Stimulated activated CD4-positive, alpha-beta T cell treated with anti-CD3 and anti-CD28 coated beads, Interleukin-15, amount 100 ng/mL, for 48 hours (primary cell): ENCODE measurements around the gene MKS1.
A peak's percentile ranks its signal among the peaks of the same experiment; 100 is the strongest.

Experiments
- DNase-seq, 2 donors: peaks; one replicate each; pipeline ENCODE4 v3.0.0-alpha.2; 2020; ENCODE audit warnings: low read depth in 2 of 2

MKS1 gene

GRCh38 chr17:58161566-58161965 is 57.5 kb downstream of the MKS1 start:
- no peak for DNase-seq

GRCh38 chr17:58158181-58158580 is 60.9 kb downstream of the MKS1 start:
- no peak for DNase-seq

GRCh38 chr17:58156839-58157803 is 61.9 kb downstream of the MKS1 start:
- DNase-seq, result peak; percentile 35 to 47
